Effector memory CD4-positive, alpha-beta T cell (primary cell): ENCODE measurements around the gene CARD18.

ENCODE experiments used
- DNase-seq, 3 donors: peaks; one replicate each; pipeline ENCODE4 v3.0.0-alpha.2; 2020
- H3K27ac ChIP-seq: 2 replicates; pipeline ENCODE4 v1.7.0; 2013; ENCODE audit warnings: mild to moderate bottlenecking, low read length, moderate library complexity; ENCODE audit not compliant: insufficient read depth, poor library complexity, severe bottlenecking
- H3K27me3 ChIP-seq: replicated peaks from 2 replicates; pipeline ENCODE4 v1.7.0; 2013; ENCODE audit warnings: mild to moderate bottlenecking, low read length; ENCODE audit not compliant: insufficient read depth, control insufficient read depth, poor library complexity, severe bottlenecking
- H3K36me3 ChIP-seq: 2 replicates; pipeline ENCODE4 v1.7.0; 2013; ENCODE audit warnings: mild to moderate bottlenecking, low read length, moderate library complexity; ENCODE audit not compliant: control insufficient read depth, insufficient read depth
- H3K4me1 ChIP-seq: 2 replicates; pipeline ENCODE4 v1.7.0; 2013; ENCODE audit warnings: low read length, mild to moderate bottlenecking; ENCODE audit not compliant: control insufficient read depth, insufficient read depth, poor library complexity, severe bottlenecking
- H3K4me3 ChIP-seq: 2 replicates; pipeline ENCODE4 v1.7.0; 2013; ENCODE audit warnings: low read length, low read depth, mild to moderate bottlenecking; ENCODE audit not compliant: insufficient read depth, poor library complexity, severe bottlenecking
- H3K9me3 ChIP-seq: 2 replicates; pipeline ENCODE4 v1.7.0; 2013; ENCODE audit warnings: mild to moderate bottlenecking, low read length, moderate library complexity; ENCODE audit not compliant: control insufficient read depth

Gene CARD18

DNA sequence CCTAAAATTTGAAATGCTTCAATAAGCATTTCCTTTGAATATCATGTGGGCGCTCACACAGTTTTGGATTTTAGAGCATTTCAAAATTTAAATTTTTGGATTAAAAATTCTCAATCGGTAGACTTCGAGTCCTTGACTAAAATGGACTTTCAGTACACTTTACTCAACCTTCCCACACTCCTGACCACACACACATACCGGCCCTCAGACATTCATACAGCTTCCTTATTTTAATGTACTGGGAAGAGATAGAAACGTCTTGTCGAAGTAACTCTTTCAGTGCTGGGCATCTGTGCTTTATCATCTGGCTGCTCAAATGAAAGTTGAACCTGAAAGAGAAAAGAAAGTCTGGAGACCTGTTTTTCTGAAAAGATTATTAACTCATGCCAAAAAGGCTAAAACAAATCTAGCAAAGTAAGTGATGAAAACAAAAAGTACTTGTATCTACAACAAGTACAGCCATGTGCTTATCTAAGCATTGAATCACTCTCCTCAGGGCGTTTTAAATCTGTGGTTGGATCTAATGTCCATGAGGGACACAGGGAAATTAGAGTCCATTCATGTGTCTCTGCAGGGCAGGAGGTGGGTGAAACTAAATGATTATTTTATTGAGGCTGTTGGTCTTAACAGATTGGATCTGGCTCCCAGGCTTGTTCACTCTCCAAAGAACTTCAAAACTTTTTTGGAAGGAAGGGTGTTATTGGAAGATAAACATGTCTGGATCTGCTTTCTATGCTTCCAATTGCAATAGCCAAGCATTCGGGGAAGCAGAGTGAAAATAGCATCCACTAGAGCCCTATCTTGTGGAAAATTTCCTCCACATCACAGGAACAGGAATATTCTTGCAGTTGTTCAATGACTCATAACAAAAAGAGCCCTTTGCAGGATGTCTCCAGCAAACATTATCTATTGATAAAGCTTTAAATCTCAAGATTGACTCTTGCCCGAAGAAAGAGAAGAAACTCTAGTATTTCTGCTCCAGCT lies 47.0 kb downstream of the CARD18 start:
- Histone ChIP-seq H3K27ac (no peak overlapping the region), H3K36me3 (no peaks in the 10 kb centered on the region), H3K9me3 (no peaks in the 10 kb centered on the region), H3K4me3 (no peak overlapping the region), H3K4me1 (no peaks in the 10 kb centered on the region), H3K27me3 (no peaks in the 10 kb centered on the region)
- DNase-seq: no peak
